AG20443 (cell line): ENCODE measurements around the gene ACKR2.

Experiments used
- DNase-seq: peaks from one replicate; pipeline ENCODE4 v3.0.0; 2012; ENCODE audit warnings: low spot score, mixed read lengths

Gene ACKR2

GRCh38 chr3:42829628-42830436, 20.6 kb downstream of the ACKR2 start:
- DNase-seq, result no peak

GRCh38 chr3:42830437-42831320, 21.4 kb downstream of the ACKR2 start:
- peak; percentile 33 for DNase-seq

DNA sequence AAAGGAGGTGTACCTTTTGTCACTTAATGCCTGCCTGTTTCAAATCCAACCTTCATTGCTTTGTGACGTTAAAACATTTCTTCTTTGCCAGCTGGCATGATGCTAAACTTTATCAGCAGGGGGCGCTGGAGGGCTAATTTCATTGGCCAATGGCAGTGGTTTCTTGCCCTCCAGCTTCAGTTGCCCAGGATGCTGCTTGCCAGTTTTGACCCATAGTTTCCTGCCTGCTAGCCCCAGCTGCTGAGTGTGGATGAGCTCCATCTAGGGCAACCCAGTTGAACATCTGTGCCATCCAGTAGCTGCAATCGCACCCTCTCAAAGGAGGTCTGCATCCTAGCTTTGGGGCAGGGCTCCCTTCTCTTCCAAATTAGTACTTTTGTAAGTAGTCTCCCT, 22.1 kb downstream of the ACKR2 start:
- peak; percentile 64 for DNase-seq

DNA sequence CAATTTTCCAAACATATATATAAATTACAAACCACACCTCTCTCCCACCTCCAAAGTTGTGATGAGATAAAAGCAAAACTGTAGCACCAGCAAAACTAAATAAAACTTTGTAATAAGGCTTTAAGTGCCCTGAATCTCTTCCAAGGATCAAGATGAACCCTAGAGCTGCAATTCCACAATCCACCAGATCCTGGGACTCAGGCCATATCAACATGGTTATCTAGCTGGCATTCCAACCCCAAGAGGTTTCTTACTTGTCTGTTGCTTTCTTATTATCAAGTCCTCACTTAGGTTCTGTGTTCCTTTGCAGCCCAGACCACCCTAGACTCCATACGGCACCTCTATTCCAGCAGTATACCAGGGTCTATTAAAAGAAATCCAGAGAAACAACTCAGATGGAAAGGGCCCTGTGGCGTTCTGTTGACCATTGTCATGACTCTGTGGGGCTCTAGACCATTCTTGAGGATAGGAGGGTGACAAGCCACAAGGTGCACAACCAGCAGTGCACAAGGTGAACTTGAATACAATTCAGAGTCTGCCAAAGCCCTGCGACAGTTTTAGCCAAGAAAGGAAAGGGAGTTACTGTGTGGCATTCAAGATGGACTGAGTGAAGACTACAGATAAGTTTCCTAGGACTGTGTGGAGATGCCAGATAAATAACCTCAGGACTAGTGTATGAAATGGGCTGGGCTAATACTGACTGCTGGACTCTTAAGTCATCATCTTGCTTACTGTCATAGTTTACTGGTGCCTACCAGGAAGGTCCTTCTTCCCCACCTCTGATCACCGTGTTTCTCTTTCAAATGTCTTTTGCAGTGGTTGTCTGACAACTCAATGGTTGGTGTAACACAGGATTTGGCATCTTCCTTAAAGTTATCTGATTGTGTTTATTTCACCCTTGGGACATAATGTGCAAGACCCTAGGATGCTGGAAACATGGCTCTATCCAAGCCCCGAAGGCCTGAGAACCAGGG, 27.2 kb downstream of the ACKR2 start:
- no peak for DNase-seq

- DNase-seq, result no peak
These were observed 29.3 kb downstream of the ACKR2 start for GRCh38 chr3:42838571-42838970.

DNA sequence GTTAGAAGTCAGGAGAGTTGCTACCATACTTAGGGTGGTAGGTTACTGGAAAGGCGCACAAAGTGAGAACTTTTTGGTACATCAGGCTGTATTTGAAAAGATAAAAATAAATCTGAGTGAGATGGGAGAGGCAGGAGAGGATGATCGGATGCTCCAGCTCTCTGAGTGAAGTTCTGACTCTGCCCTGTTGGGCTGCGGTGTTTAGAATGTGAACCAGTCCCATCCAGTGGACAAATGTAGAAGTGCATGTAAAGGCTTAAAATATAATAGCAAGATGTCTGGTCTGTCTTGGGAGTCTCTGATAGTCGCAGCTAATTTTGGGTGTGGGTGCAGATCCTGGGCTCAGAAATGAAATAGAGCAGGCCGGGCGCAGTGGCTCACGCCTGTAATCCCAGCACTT, 30.4 kb downstream of the ACKR2 start:
- peak; percentile 82 for DNase-seq

DNA sequence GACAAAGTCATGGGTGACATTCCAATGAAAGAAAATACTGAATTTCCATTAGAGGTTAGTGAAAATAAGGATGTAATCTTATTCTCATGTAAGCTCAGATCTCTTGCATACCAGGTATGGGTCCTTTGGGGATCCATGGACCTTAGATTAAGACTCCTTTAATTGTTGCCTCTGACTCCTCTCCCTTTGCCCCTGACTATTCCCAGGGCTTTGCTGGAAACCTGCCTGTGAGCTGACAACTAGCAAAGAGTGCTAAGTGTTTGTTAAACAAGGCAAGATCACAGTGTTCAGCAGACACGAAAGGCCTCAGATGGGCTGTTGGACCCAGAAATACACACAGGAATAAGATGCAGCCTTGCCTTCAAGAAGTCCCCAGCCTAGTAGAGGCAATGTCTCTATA, 32.1 kb downstream of the ACKR2 start:
- no peak for DNase-seq

DNA sequence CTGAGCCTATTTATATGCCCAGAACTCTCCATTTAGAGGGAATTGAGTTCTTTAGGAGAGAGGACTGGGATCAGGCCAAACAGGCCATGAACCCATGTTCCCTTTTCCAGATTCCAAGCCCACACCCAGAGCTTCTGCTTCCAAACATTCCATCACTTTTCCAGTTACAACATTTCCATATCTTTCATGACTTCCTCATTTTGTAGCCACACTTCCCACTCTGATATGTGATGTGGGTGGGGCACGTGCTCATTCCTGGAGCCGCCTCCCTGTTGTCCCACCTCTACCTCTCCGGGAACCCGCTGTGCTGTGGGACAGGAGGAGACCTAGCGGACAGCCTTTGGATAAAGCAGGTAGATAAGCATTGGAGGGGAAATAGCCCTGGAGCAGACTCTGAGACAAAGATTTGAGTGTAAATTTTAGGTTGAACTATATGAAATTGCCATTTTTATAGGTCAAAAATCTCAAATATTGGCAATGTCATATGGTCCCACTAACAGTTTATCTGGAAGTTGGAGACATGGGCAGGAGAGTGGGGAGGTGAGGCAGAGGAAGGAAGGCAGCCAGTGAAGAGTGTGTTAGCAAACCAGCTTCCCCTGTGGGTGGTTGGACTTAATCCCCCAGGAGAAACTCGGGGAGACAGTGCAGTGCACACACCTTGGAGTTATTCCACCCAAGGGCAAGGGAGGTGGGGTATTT, 34.6 kb downstream of the ACKR2 start:
- DNase-seq, result no peak

- DNase-seq, result no peak
These were observed 35.1 kb downstream of the ACKR2 start for GRCh38 chr3:42844412-42844713.

DNA sequence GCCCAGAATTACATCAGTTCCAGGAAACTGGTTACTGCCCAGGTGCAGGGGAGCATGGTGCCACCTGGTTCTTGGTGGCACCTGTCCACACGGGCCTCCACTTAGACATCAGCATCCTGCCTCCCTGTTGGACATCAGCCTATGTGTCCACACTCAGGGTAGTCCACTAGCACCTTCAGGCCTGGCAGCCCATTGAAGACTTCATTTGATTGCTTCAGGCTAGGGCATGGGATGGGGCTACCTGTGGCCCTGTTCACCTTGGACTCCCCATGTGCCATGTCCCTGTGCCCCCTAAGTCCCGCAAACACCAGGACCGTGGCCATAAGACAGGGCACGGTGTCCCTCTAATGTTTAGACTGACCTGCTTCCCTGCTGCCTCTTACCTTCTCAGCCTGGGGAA, 35.6 kb downstream of the ACKR2 start:
- no peak for DNase-seq

GRCh38 chr3:42846685-42847522, 37.7 kb downstream of the ACKR2 start:
- DNase-seq, result no peak

DNA sequence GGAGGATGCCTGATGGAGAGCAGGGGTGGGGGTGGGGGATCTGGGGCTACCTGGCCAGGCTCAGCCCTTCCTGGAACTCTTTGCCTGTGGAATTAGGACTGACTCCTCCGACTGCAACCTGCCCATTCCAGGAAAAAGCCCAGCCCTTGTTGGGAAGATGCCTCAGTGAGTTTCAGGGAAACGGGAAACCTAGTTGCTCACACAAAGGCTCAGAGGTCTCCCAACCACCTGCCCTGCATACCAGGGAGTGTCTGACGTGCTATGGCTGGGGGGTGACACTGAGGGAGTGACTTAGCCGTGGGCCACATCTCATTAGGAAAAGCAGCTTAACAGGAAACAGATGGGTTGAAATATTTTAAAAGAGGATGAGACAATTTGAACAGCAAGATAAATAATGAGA, 38.5 kb downstream of the ACKR2 start:
- DNase-seq, result no peak

DNA sequence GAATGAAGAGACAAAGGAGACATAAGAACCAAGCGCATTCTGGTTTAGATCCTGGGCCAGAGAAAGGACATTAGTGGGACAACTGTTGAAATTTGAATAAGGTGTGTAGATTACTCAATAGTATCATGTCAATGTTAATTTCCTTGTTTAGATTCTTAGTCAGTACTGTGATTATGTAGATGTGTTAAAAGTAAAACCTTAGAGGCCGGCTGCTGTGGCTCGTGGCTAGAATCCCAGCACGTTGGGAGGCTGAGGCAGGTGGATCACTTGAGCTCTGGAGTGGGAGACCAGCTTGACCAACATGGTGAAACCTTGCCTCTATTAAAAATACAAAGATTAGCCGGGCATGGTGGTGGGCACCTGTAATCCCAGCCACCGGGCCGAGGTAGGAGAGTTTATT, 39.8 kb downstream of the ACKR2 start:
- DNase-seq, result no peak

DNA sequence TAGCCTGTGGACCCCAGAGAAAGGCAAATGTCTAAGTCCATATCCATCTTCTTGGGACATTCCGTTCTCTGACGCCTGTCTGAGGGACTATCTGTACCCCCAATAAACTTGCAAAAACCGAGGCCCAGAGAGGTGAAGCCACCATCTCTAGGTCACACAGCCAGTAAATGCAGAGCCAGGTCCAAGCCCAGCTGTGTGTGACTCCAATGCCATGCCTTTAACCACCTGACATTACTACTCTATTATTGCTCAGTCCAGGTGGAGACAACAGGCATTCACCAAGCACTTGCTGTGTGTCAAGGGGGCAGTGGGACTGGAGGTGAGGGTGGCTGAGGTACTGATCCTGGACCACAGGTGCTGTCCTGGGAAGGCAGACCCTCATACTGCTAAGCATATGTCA, 41.0 kb downstream of the ACKR2 start:
- DNase-seq, result no peak

GRCh38 chr3:42851228-42851834, 42.1 kb downstream of the ACKR2 start:
- no peak for DNase-seq

DNA sequence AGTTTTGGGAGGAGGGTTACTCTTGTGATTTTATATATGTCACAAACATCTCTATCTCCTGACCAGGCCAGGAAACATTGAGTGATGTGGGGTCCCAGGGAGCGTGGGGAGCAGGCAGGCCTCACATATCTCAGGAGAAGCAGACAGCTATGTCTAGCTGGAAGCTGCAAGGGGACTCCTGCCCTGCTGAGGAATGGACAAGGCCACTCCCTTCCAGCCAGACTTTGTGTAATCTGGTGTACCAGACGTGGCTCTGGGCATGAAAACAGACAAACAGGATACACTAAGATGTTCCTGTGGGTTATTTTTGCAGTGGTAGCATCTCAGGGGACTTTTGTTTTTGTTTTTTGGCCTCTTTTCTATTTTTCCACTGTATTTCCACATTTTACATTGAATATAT, 43.2 kb downstream of the ACKR2 start:
- DNase-seq, result peak; percentile 41

DNA sequence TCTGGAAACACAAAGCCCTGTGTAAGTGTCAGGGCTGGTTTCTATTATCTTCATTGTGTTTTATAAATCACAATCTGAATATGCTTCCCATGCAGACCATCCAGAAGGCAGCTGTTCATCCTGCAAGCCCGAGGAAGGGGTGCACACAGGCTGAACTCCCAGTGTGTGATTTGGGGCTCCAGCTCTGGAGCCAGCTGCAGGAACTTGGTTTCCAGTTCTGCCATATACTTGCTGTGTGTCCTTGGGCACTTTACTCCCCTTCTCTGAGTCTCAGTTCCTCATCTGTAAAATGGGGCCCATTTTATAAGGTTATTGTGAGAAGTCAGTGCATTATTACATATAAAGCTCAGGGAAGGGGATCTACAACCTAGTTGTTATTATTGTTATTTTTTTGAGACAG, 43.8 kb downstream of the ACKR2 start:
- DNase-seq, result no peak

GRCh38 chr3:42853739-42854302, 44.6 kb downstream of the ACKR2 start:
- DNase-seq, result no peak

DNA sequence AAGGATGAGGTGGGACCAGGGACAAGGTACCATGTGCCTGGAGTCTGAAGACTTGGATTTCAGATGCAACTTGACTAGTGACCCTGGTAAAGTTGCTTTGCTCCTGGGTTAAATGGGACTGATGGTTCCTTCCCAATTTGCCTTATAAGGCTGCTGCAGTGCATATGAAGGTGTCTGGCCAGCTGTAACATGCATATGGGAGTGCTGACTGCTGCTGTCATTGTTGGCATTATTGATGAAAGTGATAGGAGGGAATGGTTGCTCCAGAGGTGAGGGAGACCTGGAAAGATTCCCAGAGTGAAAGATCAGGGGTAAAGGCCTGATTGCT, 45.9 kb downstream of the ACKR2 start:
- no peak for DNase-seq
